Stimulated activated CD8-positive, alpha-beta memory T cell treated with anti-CD3 and anti-CD28 coated beads, Interleukin-4, amount 100 ng/mL, for 48 hours (primary cell): ENCODE results near the gene CRIP1.

Experiments
- DNase-seq: peaks from one replicate; pipeline ENCODE4 v3.0.0-alpha.2; 2020

CRIP1 gene

GRCh38 chr14:105486163-105486973 lies at the start of gene CRIP1:
CRIP1 (plus strand) TSS chr14:105486886; CDS start chr14:105487260, 374 bp downstream.
- DNase-seq: no peak

- no peak for DNase-seq
Observed at GRCh38 chr14:105436891-105437722, 49.6 kb upstream of the CRIP1 start.

GRCh38 chr14:105437723-105438500 lies 48.8 kb upstream of the CRIP1 start:
- no peak for DNase-seq

GRCh38 chr14:105439179-105439578 lies 47.5 kb upstream of the CRIP1 start:
- DNase-seq: no peak

- DNase-seq: no peak
Observed at GRCh38 chr14:105439710-105440553, 46.8 kb upstream of the CRIP1 start.

- no peak for DNase-seq
Observed at GRCh38 chr14:105440554-105440900, 46.2 kb upstream of the CRIP1 start.

- no peak for DNase-seq
Observed at GRCh38 chr14:105440992-105441391, 45.7 kb upstream of the CRIP1 start.

- DNase-seq: no peak
Observed at GRCh38 chr14:105442125-105442524, 44.6 kb upstream of the CRIP1 start.

GRCh38 chr14:105442834-105443233 lies 43.9 kb upstream of the CRIP1 start:
- DNase-seq: no peak

- no peak for DNase-seq
Observed at GRCh38 chr14:105444859-105445258, 41.8 kb upstream of the CRIP1 start.

- no peak for DNase-seq
Observed at GRCh38 chr14:105445290-105445689, 41.4 kb upstream of the CRIP1 start.

GRCh38 chr14:105445901-105446845 lies 40.5 kb upstream of the CRIP1 start:
- DNase-seq: no peak

GRCh38 chr14:105446971-105447370 lies 39.7 kb upstream of the CRIP1 start:
- no peak for DNase-seq

- DNase-seq: no peak
Observed at GRCh38 chr14:105447651-105448640, 38.7 kb upstream of the CRIP1 start.

GRCh38 chr14:105448706-105449111 lies 38.0 kb upstream of the CRIP1 start:
- DNase-seq: peak; percentile 80

- no peak for DNase-seq
Observed at GRCh38 chr14:105449276-105450122, 37.2 kb upstream of the CRIP1 start.

- DNase-seq: no peak
Observed at GRCh38 chr14:105450123-105450505, 36.6 kb upstream of the CRIP1 start.

GRCh38 chr14:105450864-105451720 lies 35.6 kb upstream of the CRIP1 start:
- no peak for DNase-seq
